ENCODE results near the gene TRHDE.

TRHDE gene

GRCh38 chr12:72318341-72318740 is 46.2 kb downstream of the TRHDE start:
- no peak for DNase-seq (ENCODE audit: low read depth, low spot score)

GRCh38 chr12:72323881-72324280 is 51.7 kb downstream of the TRHDE start:
- DNase-seq (ENCODE audit: low read depth, low spot score), result no peak

- no peak for DNase-seq (ENCODE audit: low read depth, low spot score)
Measured at GRCh38 chr12:72330301-72330700, 58.1 kb downstream of the TRHDE start.

DNA sequence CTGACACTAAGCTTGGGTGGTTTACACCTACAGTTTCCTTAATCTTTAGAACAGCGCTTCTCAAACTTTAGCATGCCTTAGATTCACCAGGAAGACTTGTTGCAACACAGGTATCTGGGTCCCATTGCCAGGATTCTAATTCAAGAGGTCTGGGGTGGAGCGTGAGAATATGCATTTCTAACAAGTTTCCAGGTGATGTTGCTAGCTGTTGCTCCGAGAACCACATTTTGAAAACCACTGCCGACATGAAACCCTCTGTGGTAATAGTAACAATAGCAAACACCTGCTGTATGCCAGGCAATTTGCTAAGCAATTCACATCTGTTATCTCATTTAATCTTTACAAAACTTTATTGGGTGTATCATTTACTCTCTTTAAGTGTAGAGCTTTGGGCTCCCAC is 58.6 kb downstream of the TRHDE start:
- no peak for DNase-seq (ENCODE audit: low read depth, low spot score)

- DNase-seq (ENCODE audit: low read depth, low spot score), result no peak
Measured at GRCh38 chr12:72337382-72337781, 65.2 kb downstream of the TRHDE start.

DNA sequence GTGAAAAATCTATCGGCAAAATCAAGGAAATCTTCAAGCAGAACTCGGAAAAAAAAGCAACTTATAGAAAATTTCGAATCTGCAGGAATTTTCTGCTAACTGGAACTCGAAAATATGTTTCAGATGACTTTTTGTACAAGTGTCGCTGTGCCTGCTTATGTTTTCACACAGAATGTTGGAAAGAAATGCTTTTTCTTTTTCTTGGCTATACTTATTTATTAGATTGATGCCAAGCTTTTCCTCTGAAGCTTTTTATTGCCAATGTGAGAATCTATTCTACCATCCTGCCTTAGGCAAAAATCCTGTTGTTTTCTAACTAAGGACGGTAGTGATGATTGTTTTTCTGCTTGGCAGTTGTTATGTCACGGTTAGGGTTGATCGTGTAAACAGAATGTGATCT is 65.8 kb downstream of the TRHDE start:
- no peak for DNase-seq (ENCODE audit: low read depth, low spot score)

GRCh38 chr12:72338437-72338836 is 66.3 kb downstream of the TRHDE start:
- DNase-seq (ENCODE audit: low read depth, low spot score), result no peak

DNA sequence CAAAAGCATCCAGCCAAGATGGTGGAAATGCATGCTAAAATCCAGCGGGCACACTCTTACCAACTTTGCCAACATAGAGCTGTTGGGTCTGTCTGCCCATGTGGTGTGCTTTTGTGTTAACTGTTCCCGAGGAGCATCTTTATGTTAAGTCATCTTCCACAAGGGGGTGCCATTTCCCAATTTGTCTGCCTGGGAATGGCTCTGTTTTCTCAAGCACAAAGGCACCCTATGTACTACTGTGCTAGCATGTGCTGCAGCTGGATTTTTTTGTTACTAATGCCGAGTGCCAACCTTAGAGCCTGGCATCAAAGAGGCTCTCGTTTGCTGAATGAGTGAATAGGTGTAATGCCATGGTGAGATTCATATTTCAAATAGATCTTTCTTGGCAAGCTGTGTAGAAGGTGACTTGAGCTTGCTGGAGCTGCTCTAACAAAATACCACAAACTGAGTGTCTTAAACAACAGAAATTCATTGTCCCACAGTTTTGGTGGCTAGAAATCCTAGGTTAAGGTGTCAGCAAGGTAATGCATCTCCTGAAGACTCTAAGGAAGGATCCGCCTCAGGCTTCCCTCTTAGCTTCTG is 74.3 kb downstream of the TRHDE start:
- DNase-seq (ENCODE audit: low read depth, low spot score), result peak; percentile 44

- no peak for DNase-seq (ENCODE audit: low read depth, low spot score)
Measured at GRCh38 chr12:72349491-72349890, 77.3 kb downstream of the TRHDE start.

GRCh38 chr12:72359416-72359815 is 87.2 kb downstream of the TRHDE start:
- DNase-seq (ENCODE audit: low read depth, low spot score), result no peak

DNA sequence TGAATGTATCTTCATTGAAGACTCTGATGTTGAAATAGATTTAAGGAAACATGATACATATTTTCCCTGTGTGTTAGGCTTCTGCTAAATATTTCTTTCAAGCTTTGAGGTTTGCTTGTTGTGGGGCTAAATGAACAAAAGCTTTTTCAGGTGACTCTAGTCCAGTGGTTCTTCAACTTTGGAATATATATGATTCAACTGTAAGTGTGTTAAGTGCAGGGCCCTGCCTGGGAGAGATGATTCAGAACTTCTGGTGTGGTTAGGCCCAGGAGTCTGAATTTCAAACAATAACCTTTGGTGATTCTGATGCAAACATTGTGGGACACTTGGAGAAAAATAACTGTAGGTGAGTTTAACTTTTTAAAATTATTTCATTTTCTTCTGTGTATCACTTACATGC is 93.0 kb downstream of the TRHDE start:
- DNase-seq (ENCODE audit: low read depth, low spot score), result no peak

DNA sequence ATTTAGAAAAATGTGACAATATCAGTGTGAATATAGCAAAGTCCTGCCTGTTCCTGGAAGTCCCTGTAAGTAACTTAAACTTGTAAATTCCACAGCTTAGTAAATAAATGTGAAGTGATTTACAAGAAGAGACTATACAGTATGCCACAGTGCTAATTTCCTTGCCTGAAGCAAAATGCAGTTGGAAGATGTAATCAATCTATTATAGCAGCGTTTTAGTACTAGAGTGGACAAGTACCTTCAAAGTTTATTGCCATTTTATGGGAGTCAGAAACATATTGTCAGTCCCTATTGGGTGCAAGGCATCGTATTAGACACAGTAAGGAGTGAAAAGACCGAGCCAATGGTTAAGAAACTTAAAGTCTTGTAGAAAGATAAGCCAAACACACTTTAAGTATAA is 94.1 kb downstream of the TRHDE start:
- no peak for DNase-seq (ENCODE audit: low read depth, low spot score)

GRCh38 chr12:72368298-72368697 is 96.1 kb downstream of the TRHDE start:
- no peak for DNase-seq (ENCODE audit: low read depth, low spot score)

GRCh38 chr12:72368719-72369422 is 96.7 kb downstream of the TRHDE start:
- no peak for DNase-seq (ENCODE audit: low read depth, low spot score)

- DNase-seq (ENCODE audit: low read depth, low spot score), result no peak
Measured at GRCh38 chr12:72369423-72369959, 97.3 kb downstream of the TRHDE start.

DNA sequence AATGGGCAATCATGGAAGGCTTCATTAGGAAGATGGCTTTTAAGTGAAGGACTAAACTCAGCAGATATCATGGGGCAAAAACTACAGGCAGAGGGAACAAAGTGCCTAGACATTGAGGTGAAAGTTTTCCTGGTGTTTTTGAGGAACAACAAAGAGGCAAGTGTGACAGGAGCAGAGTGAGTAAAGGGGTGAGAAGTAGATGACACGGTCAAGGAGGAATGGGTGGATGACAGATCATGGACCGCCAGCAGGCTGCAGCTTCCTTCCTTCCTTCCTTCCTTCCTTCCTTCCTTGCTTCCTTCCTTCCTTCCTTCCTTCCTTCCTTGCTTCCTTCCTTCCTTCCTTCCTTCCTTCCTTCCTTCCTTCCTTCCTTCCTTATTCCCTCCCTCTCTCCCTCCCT is 108.3 kb downstream of the TRHDE start:
- DNase-seq (ENCODE audit: low read depth, low spot score), result no peak

- DNase-seq (ENCODE audit: low read depth, low spot score), result no peak
Measured at GRCh38 chr12:72388322-72388721, 116.2 kb downstream of the TRHDE start.

GRCh38 chr12:72390146-72390545 is 118.0 kb downstream of the TRHDE start:
- DNase-seq (ENCODE audit: low read depth, low spot score), result no peak

- no peak for DNase-seq (ENCODE audit: low read depth, low spot score)
Measured at GRCh38 chr12:72406111-72406510, 133.9 kb downstream of the TRHDE start.

DNA sequence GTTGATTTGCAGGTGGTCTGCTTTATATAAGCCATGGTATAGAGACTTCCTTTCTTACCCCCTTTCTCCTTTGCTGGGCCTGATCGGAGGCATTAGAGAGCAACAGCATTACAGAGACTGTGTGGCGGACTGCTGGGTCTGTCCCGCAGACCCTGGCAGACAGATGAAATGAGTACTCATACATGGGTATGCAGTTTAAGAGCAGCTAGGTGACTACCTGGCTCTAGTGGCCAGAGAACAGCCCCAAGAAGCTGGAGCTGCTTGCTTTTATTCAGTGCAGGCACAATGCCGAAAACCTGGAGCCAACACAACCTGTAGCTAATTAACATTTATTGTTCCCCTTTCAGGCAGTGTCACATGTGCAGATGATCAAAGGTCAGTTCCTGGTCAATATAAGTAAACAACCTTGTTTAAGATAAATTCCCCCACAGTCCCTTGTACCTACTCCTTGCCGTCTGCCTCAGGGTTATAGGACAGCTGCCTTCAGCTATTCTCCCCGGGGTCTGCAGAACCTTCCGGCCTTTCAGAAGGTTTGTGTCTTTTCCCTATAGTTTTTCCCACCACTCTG is 160.0 kb downstream of the TRHDE start:
- no peak for DNase-seq (ENCODE audit: low read depth, low spot score)

DNA sequence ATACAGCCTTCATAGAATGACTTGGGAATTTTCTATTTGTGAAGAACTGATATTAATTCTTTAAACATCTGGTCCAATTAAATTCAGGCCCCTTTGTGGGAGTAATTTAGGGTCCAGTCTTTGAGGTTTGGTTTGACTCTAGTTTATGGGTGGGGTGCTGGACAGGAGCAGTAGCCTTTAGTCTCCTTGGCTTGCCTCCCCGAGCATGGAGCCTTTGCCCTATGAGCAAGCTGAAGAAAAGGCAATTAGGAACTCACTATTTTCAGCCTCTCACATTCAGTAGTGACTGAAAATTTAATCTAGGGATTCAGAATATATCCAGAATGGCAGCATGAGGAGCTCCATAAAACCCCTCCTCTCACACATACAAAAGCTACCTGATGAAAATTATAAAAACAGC is 161.1 kb downstream of the TRHDE start:
- DNase-seq (ENCODE audit: low read depth, low spot score), result no peak

GRCh38 chr12:72434999-72435398 is 162.8 kb downstream of the TRHDE start:
- DNase-seq (ENCODE audit: low read depth, low spot score), result no peak

GRCh38 chr12:72442217-72442616 is 170.0 kb downstream of the TRHDE start:
- DNase-seq (ENCODE audit: low read depth, low spot score), result no peak

All from brain pericyte (primary cell).